Middle frontal gyrus (tissue), 1 donor: ENCODE measurements around the gene SNAI1.

Experiments used
- DNase-seq: peaks from one replicate; pipeline ENCODE4 v3.0.0-alpha.2; 2015; ENCODE audit warnings: low spot score; ENCODE audit errors: extremely low spot score

The SNAI1 gene

GRCh38 chr20:50012282-50013263 is 29.8 kb downstream of the SNAI1 start:
- no peak for DNase-seq

GRCh38 chr20:50013976-50014375 is 31.2 kb downstream of the SNAI1 start:
- DNase-seq, result no peak

GRCh38 chr20:50014570-50015562 is 32.1 kb downstream of the SNAI1 start:
- DNase-seq, result no peak

GRCh38 chr20:50015636-50015992 is 32.8 kb downstream of the SNAI1 start:
- DNase-seq, result no peak

- DNase-seq, result no peak
These were observed 33.4 kb downstream of the SNAI1 start for GRCh38 chr20:50015993-50016770.

- no peak for DNase-seq
These were observed 34.4 kb downstream of the SNAI1 start for GRCh38 chr20:50017160-50017559.

GRCh38 chr20:50017576-50018248 is 34.9 kb downstream of the SNAI1 start:
- DNase-seq, result no peak

GRCh38 chr20:50019466-50020256 is 36.9 kb downstream of the SNAI1 start:
- no peak for DNase-seq

GRCh38 chr20:50020288-50020687 is 37.5 kb downstream of the SNAI1 start:
- DNase-seq, result no peak

GRCh38 chr20:50022676-50023075 is 39.9 kb downstream of the SNAI1 start:
- no peak for DNase-seq

- no peak for DNase-seq
These were observed 40.5 kb downstream of the SNAI1 start for GRCh38 chr20:50023116-50023805.

- no peak for DNase-seq
These were observed 44.2 kb downstream of the SNAI1 start for GRCh38 chr20:50026746-50027575.

- DNase-seq, result peak; percentile 42
These were observed 44.9 kb downstream of the SNAI1 start for GRCh38 chr20:50027611-50028105.

GRCh38 chr20:50029083-50029696 is 46.4 kb downstream of the SNAI1 start:
- no peak for DNase-seq

GRCh38 chr20:50029697-50030461 is 47.1 kb downstream of the SNAI1 start:
- no peak for DNase-seq

- DNase-seq, result no peak
These were observed 50.3 kb downstream of the SNAI1 start for GRCh38 chr20:50032955-50033666.
